Cortex of kidney (tissue), 1 donor: ENCODE measurements around the gene RNF123.

Experiments
- DNase-seq: peaks from one replicate; lab custom pipeline; 2025; lab: John Stamatoyannopoulos, UW

RNF123 gene

GRCh38 chr3:49750056-49750455, 60.7 kb downstream of the RNF123 start:
- DNase-seq: no peak

- DNase-seq: no peak
Observed at GRCh38 chr3:49751501-49751900, 62.1 kb downstream of the RNF123 start.

- no peak for DNase-seq
Observed at GRCh38 chr3:49754536-49754935, 65.2 kb downstream of the RNF123 start.

DNA sequence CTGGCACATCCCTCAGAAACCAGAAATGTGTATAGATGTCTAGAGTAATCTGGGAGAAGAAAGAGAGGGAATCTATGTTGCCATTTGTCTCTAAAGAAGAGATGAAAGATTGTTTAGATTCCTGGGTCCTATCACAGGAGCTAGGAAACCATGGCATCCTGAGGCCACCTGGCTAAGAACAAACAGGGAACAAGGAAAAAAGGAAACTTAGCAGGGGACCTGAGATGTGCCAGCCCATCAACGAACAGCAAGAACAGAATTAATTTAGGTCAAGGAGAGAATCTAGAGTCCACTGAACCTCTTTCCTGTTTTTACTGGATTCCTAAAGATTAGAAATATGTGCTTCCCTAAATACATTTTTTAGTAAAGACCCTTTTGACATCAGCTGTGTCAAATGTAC, 66.7 kb downstream of the RNF123 start:
- no peak for DNase-seq

DNA sequence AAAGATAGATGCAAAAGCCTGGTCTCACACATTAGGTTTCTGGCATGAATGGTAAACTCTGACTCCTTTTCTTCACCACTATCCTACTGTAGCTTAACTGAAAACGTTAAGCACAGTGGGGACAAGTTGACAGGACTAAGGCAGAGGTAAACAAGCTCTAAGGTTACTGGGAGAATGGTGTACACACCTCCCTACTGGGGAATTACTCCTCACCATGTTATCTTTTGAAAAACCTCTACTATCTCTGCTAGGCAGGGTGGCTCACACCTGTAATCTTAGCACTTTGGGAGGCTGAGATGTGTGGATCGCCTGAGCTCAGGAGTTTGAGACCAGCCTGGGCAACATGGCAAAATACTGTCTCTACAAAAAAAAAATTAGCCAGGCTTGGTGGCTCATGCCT, 67.8 kb downstream of the RNF123 start:
- no peak for DNase-seq

- DNase-seq: no peak
Observed at GRCh38 chr3:49759226-49759625, 69.9 kb downstream of the RNF123 start.

GRCh38 chr3:49761661-49762060, 72.3 kb downstream of the RNF123 start:
- no peak for DNase-seq

DNA sequence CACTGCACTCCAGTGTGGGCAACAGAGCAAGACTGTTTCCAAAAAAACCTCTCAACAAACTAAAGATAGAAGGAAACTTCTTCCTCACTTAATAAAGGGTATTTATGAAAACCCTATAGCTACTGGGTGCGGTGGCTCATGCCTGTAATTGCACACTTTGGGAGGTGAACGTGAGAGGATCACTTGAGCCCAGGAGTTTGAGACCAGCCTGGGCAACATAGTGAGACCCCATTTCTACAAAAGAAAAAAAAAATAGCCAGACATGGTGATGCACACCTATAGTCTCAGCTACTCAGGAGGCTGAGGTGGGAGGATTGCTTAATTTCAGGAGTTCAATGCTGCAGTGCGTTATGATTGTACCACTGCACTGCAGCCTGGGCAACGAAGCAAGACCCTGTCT, 74.6 kb downstream of the RNF123 start:
- DNase-seq: no peak

GRCh38 chr3:49769286-49769915, 80.0 kb downstream of the RNF123 start:
- no peak for DNase-seq

DNA sequence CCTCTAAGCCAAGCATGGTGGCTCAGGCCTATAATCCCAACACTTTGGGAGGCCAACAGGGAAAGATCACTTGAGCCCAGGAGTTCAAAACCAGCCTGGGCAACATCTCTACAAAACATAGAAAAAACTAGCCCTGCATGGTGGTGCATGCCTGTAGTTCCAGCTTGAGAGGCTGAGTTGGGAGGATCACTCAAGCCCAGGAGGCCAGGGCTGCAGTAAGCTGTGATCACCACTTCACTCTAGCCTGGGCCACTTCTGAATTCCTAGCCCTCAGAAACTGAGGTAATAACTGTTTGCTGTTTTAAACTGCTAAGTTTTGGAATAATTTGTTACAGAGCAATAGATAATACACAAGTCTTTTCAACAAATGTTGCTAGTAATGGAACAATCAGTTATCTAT, 80.6 kb downstream of the RNF123 start:
- no peak for DNase-seq
